Keratinocyte (primary cell): ENCODE measurements around the gene PLD1.

Source experiments
- EZH2 ChIP-seq: IDR thresholded peaks from one replicate; pipeline ENCODE4 v1.6.1; 2012; ENCODE audit warnings: inconsistent platforms, mild to moderate bottlenecking, low read length, moderate library complexity
- TF ChIP-seq, protein P1 (sequence below), 3 experiments: IDR thresholded peaks in 1 of 3; conservative IDR thresholded peaks in 1 of 3; optimal IDR thresholded peaks in 1 of 3; 2 replicates in 2 of 3; 3 replicates in 1 of 3; pipeline versions ENCODE3 to v1.5.1; 2011; ENCODE audit warnings: low read length in 3 of 3, mild to moderate bottlenecking in 3 of 3, moderate library complexity in 2 of 3, control low read depth in 1 of 3, inconsistent platforms in 1 of 3; ENCODE audit not compliant: insufficient read depth in 2 of 3; ENCODE audit errors: extremely low read depth in 1 of 3

DNA sequence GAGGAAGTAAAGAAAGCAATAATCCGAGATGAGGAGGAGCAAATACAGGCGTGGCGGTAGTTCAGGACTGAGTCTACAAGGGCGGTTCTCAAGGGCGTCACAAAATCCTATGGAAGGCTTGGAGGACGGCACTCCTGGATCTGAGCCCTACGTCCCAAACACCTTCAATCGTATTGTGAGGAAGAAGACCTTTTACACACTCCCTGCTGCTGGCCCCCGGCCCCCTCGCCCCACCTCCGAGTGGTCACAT is 747 bp downstream of the PLD1 start:
- TF ChIP-seq, protein P1, sequence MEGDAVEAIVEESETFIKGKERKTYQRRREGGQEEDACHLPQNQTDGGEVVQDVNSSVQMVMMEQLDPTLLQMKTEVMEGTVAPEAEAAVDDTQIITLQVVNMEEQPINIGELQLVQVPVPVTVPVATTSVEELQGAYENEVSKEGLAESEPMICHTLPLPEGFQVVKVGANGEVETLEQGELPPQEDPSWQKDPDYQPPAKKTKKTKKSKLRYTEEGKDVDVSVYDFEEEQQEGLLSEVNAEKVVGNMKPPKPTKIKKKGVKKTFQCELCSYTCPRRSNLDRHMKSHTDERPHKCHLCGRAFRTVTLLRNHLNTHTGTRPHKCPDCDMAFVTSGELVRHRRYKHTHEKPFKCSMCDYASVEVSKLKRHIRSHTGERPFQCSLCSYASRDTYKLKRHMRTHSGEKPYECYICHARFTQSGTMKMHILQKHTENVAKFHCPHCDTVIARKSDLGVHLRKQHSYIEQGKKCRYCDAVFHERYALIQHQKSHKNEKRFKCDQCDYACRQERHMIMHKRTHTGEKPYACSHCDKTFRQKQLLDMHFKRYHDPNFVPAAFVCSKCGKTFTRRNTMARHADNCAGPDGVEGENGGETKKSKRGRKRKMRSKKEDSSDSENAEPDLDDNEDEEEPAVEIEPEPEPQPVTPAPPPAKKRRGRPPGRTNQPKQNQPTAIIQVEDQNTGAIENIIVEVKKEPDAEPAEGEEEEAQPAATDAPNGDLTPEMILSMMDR (optimal IDR thresholded peaks at IDR 0.05 in 1 of 3, IDR thresholded peaks at IDR 0.05 in 1 of 3, conservative IDR thresholded peaks at IDR 0.05 in 1 of 3; ENCODE audit: extremely low read depth in 1 of 3, insufficient read depth in 2 of 3, low read length in 3 of 3): no peak
- TF ChIP-seq EZH2: no peak
